SK-N-MC (cell line): ENCODE data around the gene KCNT2.
A peak's percentile ranks its signal among the peaks of the same experiment; 100 is the strongest.

ENCODE experiments used
- DNase-seq: peaks from one replicate; pipeline ENCODE4 v3.0.0-alpha.2; 2011; ENCODE audit warnings: low read depth, low spot score
- H3K27ac ChIP-seq: fragments of 200-600 bp; sonication (generic); 2 replicates; pipeline ENCODE4 v1.5.1; 2016; ENCODE audit warnings: mixed run types
- H3K36me3 ChIP-seq: fragments of 200-600 bp; sonication (generic); 2 replicates; pipeline ENCODE4 v1.6.1; 2017; ENCODE audit warnings: antibody characterized with exemption, low read length, mixed read lengths; ENCODE audit not compliant: insufficient read depth
- H3K4me3 ChIP-seq: fragments of 200-600 bp; sonication (generic); 2 replicates; pipeline ENCODE4 v1.5.1; 2016
- H3K9ac ChIP-seq: fragments of 200-600 bp; sonication (generic); 2 replicates; pipeline ENCODE4 v1.8.0; 2017; ENCODE audit warnings: mixed run types, mixed read lengths; ENCODE audit not compliant: insufficient read length
- H3K9me3 ChIP-seq: fragments of 200-600 bp; sonication (generic); 2 replicates; pipeline ENCODE4 v1.6.1; 2017; ENCODE audit warnings: low read depth, mild to moderate bottlenecking, antibody characterized with exemption, low read length, moderate library complexity, mixed read lengths
- EZH2 ChIP-seq: fragments of 200-600 bp; sonication (generic); IDR thresholded peaks from one replicate; pipeline ENCODE4 v1.6.1; 2017; ENCODE audit warnings: antibody characterized with exemption
- FOXP2 ChIP-seq: optimal IDR thresholded peaks from 2 replicates; pipeline ENCODE3; 2011; ENCODE audit warnings: mild to moderate bottlenecking, moderate library complexity; ENCODE audit not compliant: insufficient read depth; ENCODE audit errors: extremely low read length, control extremely low read depth
- POLR2AphosphoS5 ChIP-seq: IDR thresholded peaks from 2 replicates; pipeline ENCODE4 v1.6.1; 2012; ENCODE audit warnings: mild to moderate bottlenecking, low read depth, low read length, borderline replicate concordance

Gene KCNT2

GRCh38 chr1:196400478-196401451 lies 207.5 kb downstream of the KCNT2 start:
- no peak for DNase-seq
- Histone ChIP-seq H3K9ac (no peak overlapping the region), H3K27ac (peak overlapping the region; percentile 42; the same call in 1 of the 2 replicates), H3K36me3 (no peaks in the 10 kb centered on the region), H3K4me3 (no peak overlapping the region), H3K9me3 (no peaks in the 10 kb centered on the region)
- TF ChIP-seq FOXP2 = no peak
- TF ChIP-seq EZH2 = no peak
- TF ChIP-seq POLR2AphosphoS5 = no peak

GRCh38 chr1:196399713-196400112 lies 208.5 kb downstream of the KCNT2 start:
- no peaks in the 10 kb centered on the region for H3K9me3 ChIP-seq
- H3K27ac ChIP-seq = no peak overlapping the region
- H3K4me3 ChIP-seq = no peak overlapping the region
- DNase-seq = no peak
- no peaks in the 10 kb centered on the region for H3K36me3 ChIP-seq
- H3K9ac ChIP-seq = no peak overlapping the region
- TF ChIP-seq POLR2AphosphoS5 (no peak), FOXP2 (no peak), EZH2 (no peak)

DNA sequence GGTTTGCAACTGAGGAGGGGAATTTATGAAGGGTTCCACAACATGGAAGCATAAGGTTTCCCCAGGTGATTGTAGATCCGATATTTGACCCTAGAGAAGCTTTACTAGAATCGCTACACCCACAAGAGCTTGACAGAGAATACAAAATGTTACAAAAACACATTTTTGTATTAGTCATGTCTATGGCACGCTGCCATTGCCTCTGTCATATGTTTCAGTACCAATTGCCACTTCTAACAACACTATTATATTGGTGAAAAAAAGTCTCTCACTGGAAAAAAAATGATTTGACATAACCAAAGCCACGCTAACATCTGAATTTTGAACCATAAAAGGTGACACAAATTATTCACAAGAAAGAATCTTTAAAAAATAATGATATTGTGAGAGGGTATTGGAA lies 214.5 kb downstream of the KCNT2 start:
- no peaks in the 10 kb centered on the region for H3K9me3 ChIP-seq

GRCh38 chr1:196393282-196393681 lies 215.0 kb downstream of the KCNT2 start:
- H3K9me3 ChIP-seq = no peaks in the 10 kb centered on the region
- no peak overlapping the region for H3K27ac ChIP-seq
- no peak overlapping the region for H3K9ac ChIP-seq
- H3K36me3 ChIP-seq = no peaks in the 10 kb centered on the region
- no peak overlapping the region for H3K4me3 ChIP-seq
- TF ChIP-seq FOXP2 (no peak), POLR2AphosphoS5 (no peak), EZH2 (no peak)
- DNase-seq = no peak

More for the DNA sequence above, 214.5 kb downstream of the KCNT2 start:
- TF ChIP-seq FOXP2 (no peak), EZH2 (no peak), POLR2AphosphoS5 (no peak)
- H3K36me3 ChIP-seq = no peaks in the 10 kb centered on the region
- no peak overlapping the region for H3K9ac ChIP-seq
- H3K4me3 ChIP-seq = no peak overlapping the region
- no peak for DNase-seq
- no peak overlapping the region for H3K27ac ChIP-seq

GRCh38 chr1:196387766-196388165 lies 220.5 kb downstream of the KCNT2 start:
- no peak for DNase-seq
- Histone ChIP-seq H3K4me3 (no peak overlapping the region), H3K36me3 (no peaks in the 10 kb centered on the region), H3K9me3 (no peaks in the 10 kb centered on the region), H3K9ac (no peak overlapping the region), H3K27ac (no peak overlapping the region)
- no peak for TF ChIP-seq EZH2
- TF ChIP-seq POLR2AphosphoS5 = no peak
- no peak for TF ChIP-seq FOXP2

- no peak overlapping the region for H3K4me3 ChIP-seq
- H3K36me3 ChIP-seq = no peaks in the 10 kb centered on the region
- H3K9ac ChIP-seq = no peak overlapping the region
- no peak for DNase-seq
- no peak overlapping the region for H3K27ac ChIP-seq
- TF ChIP-seq EZH2 = no peak
- TF ChIP-seq FOXP2 = no peak
- no peak for TF ChIP-seq POLR2AphosphoS5
- H3K9me3 ChIP-seq = no peaks in the 10 kb centered on the region
Observed at GRCh38 chr1:196385109-196385508, 223.1 kb downstream of the KCNT2 start.

DNA sequence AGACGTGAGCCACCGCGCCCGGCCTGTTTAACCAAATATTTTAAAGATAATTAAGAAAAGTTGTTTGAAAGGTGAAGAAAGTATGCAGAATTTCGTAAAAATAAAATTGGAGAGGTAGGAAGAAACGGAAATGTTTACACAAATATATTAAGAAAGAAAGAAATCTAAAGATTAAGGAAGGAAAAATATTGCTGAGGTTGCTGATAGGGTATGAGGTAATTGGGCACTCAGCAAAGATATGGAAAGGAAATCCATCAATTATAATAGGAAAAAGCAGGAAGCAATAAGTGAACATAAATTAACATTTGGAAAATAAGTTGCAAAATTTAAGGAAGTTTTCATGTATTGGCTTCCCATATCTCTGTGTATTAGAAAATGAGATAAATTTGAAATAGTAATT lies 225.9 kb downstream of the KCNT2 start:
- Histone ChIP-seq H3K4me3 (no peak overlapping the region), H3K9ac (no peak overlapping the region), H3K36me3 (no peaks in the 10 kb centered on the region), H3K27ac (no peak overlapping the region), H3K9me3 (no peaks in the 10 kb centered on the region)
- TF ChIP-seq FOXP2 (no peak), EZH2 (no peak), POLR2AphosphoS5 (no peak)
- no peak for DNase-seq

DNA sequence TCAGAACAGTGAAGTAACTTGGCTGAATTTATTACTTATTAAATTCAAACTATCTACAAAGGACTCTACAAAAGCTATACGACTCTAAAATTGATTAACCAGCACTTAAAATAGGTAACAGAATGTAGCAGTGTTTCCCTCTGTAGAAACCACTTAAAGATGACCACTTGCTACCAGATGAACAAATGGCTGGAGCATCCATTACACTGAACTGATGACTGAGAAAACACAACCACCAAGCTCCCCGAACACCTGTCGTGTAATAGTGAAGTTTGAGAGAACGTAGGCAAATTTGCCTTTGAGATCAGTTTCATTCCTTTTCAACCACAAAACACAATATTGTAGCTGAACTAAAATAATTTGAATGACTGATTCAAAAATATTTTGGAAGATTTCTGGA lies 226.7 kb downstream of the KCNT2 start:
- no peak overlapping the region for H3K4me3 ChIP-seq
- H3K9ac ChIP-seq = no peak overlapping the region
- no peaks in the 10 kb centered on the region for H3K9me3 ChIP-seq
- TF ChIP-seq POLR2AphosphoS5 (no peak), EZH2 (no peak), FOXP2 (no peak)
- no peaks in the 10 kb centered on the region for H3K36me3 ChIP-seq
- no peak for DNase-seq
- no peak overlapping the region for H3K27ac ChIP-seq

DNA sequence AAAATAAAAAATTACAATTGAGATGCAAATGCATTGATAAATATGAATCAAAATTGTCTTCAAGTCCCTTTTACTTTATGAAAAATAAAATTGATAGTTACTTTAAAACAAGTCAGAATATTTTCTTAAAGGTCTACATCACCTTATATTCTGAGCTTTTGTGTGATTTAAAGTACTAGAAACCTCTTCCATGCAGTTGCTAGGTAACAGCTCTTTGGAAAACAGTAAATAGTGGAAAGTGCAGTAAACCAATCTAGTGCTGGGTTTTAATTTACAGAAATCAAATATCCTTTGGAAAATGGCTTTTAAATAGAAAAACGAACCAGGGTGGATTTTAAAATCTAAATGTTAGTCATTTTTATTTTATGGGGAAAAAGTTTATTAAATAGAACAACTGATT lies 227.9 kb downstream of the KCNT2 start:
- no peak for DNase-seq
- no peaks in the 10 kb centered on the region for H3K36me3 ChIP-seq
- TF ChIP-seq POLR2AphosphoS5 = no peak
- TF ChIP-seq EZH2 = no peak
- no peak for TF ChIP-seq FOXP2

More for the DNA sequence above, 227.9 kb downstream of the KCNT2 start:
- H3K9me3 ChIP-seq = no peaks in the 10 kb centered on the region
- H3K27ac ChIP-seq = no peak overlapping the region
- H3K9ac ChIP-seq = no peak overlapping the region
- no peak overlapping the region for H3K4me3 ChIP-seq
